WTC11 (cell line): ENCODE measurements around the gene ACYP1. TPM values are rescaled to one million over a fixed set of nuclear protein-coding genes. Genes with fewer than 3 reads are reported as not detected.

Experiments used
- ATAC-seq: fragments of 200-7000 bp; cut with Tn5 transposase; 2 replicates; pipeline ENCODE4 v1.10.0; 2021; ENCODE audit warnings: mild to moderate bottlenecking, moderate library complexity
- CTCF ChIA-PET: fragments of 300-600 bp; sonication (Branson Sonifier 250); formaldehyde crosslinking; loops from one replicate; lab custom pipeline; 2021; ENCODE audit warnings: antibody characterized with exemption; lab: Charles Lee
- POLR2A ChIA-PET: fragments of 350-600 bp; sonication (Branson Sonifier 250); formaldehyde crosslinking; loops from one replicate; lab custom pipeline; 2021; ENCODE audit warnings: antibody characterized with exemption; lab: Charles Lee
- DNase-seq: peaks from one replicate; pipeline ENCODE4 v3.0.0; 2021; ENCODE audit warnings: low spot score
- H3K27ac Mint-ChIP-seq: 2 replicates; pipeline ENCODE4 v1.8.0; 2021; ENCODE audit warnings: mixed read lengths
- H3K27me3 Mint-ChIP-seq: 2 replicates; pipeline ENCODE4 v1.8.0; 2021; ENCODE audit warnings: low read depth, mild to moderate bottlenecking, moderate library complexity, mixed read lengths
- H3K36me3 Mint-ChIP-seq: 2 replicates; pipeline ENCODE4 v1.8.0; 2021; ENCODE audit warnings: mixed read lengths
- H3K4me1 Mint-ChIP-seq: 2 replicates; pipeline ENCODE4 v1.8.0; 2022; ENCODE audit warnings: mixed read lengths
- H3K4me3 Mint-ChIP-seq: 2 replicates; pipeline ENCODE4 v1.8.0; 2021; ENCODE audit warnings: mild to moderate bottlenecking, moderate library complexity, mixed read lengths
- H3K9me3 Mint-ChIP-seq: 2 replicates; pipeline ENCODE4 v1.8.0; 2021; ENCODE audit warnings: mixed read lengths
- CBFB ChIP-seq: sonication (generic); formaldehyde crosslinking; IDR thresholded peaks from 2 replicates; pipeline ENCODE4 v1.8.1; 2022; ENCODE audit warnings: mild to moderate bottlenecking, low read depth, missing genetic modification reagents
- E2F4 ChIP-seq: sonication (generic); formaldehyde crosslinking; IDR thresholded peaks from 2 replicates; pipeline ENCODE4 v1.8.1; 2022; ENCODE audit warnings: low read depth, mild to moderate bottlenecking, moderate library complexity, missing genetic modification reagents, borderline replicate concordance
- FOXK1 ChIP-seq: sonication (generic); formaldehyde crosslinking; IDR thresholded peaks from 2 replicates; pipeline ENCODE4 v1.8.0; 2022; ENCODE audit warnings: mild to moderate bottlenecking, moderate library complexity, missing genetic modification reagents
- FOXP1 ChIP-seq: sonication (generic); formaldehyde crosslinking; IDR thresholded peaks from 2 replicates; pipeline ENCODE4 v1.8.0; 2022; ENCODE audit warnings: missing genetic modification reagents, mild to moderate bottlenecking, moderate library complexity, borderline replicate concordance
- HMGA2 ChIP-seq: fragments of 250-450 bp; sonication (Bioruptor Pico); IDR thresholded peaks from 2 replicates; pipeline ENCODE4 v1.4.0; 2021; ENCODE audit warnings: mild to moderate bottlenecking, moderate library complexity
- HMGXB4 ChIP-seq: sonication (generic); formaldehyde crosslinking; IDR thresholded peaks from 2 replicates; pipeline ENCODE4 v1.8.1; 2023; ENCODE audit warnings: mild to moderate bottlenecking, moderate library complexity, missing genetic modification reagents
- JUN ChIP-seq: sonication (generic); formaldehyde crosslinking; IDR thresholded peaks from 2 replicates; pipeline ENCODE4 v1.8.0; 2023; ENCODE audit warnings: mild to moderate bottlenecking, missing genetic modification reagents
- MXD4 ChIP-seq: fragments of 250-450 bp; sonication (Bioruptor Pico); IDR thresholded peaks from 2 replicates; pipeline ENCODE4 v1.8.0; 2021; ENCODE audit warnings: mild to moderate bottlenecking, moderate library complexity, borderline replicate concordance
- SOX15 ChIP-seq: fragments of 250-450 bp; sonication (Bioruptor Pico); IDR thresholded peaks from 2 replicates; pipeline ENCODE4 v1.9.0; 2021; ENCODE audit warnings: mild to moderate bottlenecking
- ZNF219 ChIP-seq: sonication (generic); formaldehyde crosslinking; IDR thresholded peaks from 2 replicates; pipeline ENCODE4 v1.8.0; 2023; ENCODE audit warnings: missing genetic modification reagents, mild to moderate bottlenecking, borderline replicate concordance
- ZNF425 ChIP-seq: fragments of 250-450 bp; sonication (Bioruptor Pico); conservative IDR thresholded peaks from 2 replicates; pipeline ENCODE4 v1.9.0; 2021; ENCODE audit warnings: mild to moderate bottlenecking
- ZNF671 ChIP-seq: fragments of 250-450 bp; sonication (Bioruptor Pico); IDR thresholded peaks from 2 replicates; pipeline ENCODE4 v1.8.0; 2021; ENCODE audit warnings: mild to moderate bottlenecking
- total RNA-seq: library from RNA; stranded (reverse); gene quantifications from 3 replicates; pipeline ENCODE4 v1.2.3, GENCODE V29; 2021

The ACYP1 gene
- total RNA-seq, 1 experiment from 2014 or later = 26.6 TPM

GRCh38 chr14:75003250-75004027 lies 60.4 kb downstream of the ACYP1 start:
- TF ChIP-seq CBFB (CRISPR knock-in tag) (no peak), ZNF425 (CRISPR knock-in tag) (no peak), E2F4 (no peak), SOX15 (CRISPR knock-in tag) (no peak), HMGA2 (no peak), HMGXB4 (no peak), ZNF671 (no peak), ZNF219 (CRISPR knock-in tag) (no peak), JUN (CRISPR knock-in tag) (no peak), FOXP1 (CRISPR knock-in tag) (no peak), FOXK1 (CRISPR knock-in tag) (no peak), MXD4 (CRISPR knock-in tag) (no peak)
- Mint-ChIP-seq H3K9me3 (peaks cover 4% of the 10 kb centered on the region), H3K27ac (peak overlapping the region; percentile 39; the same call in 1 of the 2 replicates), H3K4me1 (peaks cover 13% of the 10 kb centered on the region), H3K36me3 (peaks cover 33% of the 10 kb centered on the region), H3K27me3 (no peaks in the 10 kb centered on the region), H3K4me3 (peak overlapping the region; percentile 90)
- no peak for ATAC-seq
- POLR2A ChIA-PET = interaction anchor here (0.8 kb wide), 1 partner anchor 11 kb away, joined by 3 read pairs; no protein-coding TSS in a partner anchor
- no peak for DNase-seq
- CTCF ChIA-PET = interaction anchor here (0.6 to 3.2 kb wide), 7 partner anchors 48 to 655 kb away, joined by 3 to 22 read pairs (median 5); partner anchors contain the start of genes ACYP1, PGF and RPS6KL1

Other genes starting within 250 kb of the ACYP1 start
- 0.04 to 0.27 TPM in 2 of 3 replicates, not detected in the other for gene PROX2, start 187.9 kb downstream of the ACYP1 start, total RNA-seq
- 112 to 121 TPM (median 119 TPM) in 3 replicates for gene DLST, start 182.1 kb downstream of the ACYP1 start, total RNA-seq
- 10.6 to 12.6 TPM (median 12.2 TPM) in 3 replicates for gene RPS6KL1, start 140.8 kb downstream of the ACYP1 start, total RNA-seq
- gene PGF, start 108.4 kb downstream of the ACYP1 start, total RNA-seq = 5.0 to 6.7 TPM (median 6.5 TPM) in 3 replicates
- 46.0 to 50.7 TPM (median 50.5 TPM) in 3 replicates for gene EIF2B2, start 61.1 kb downstream of the ACYP1 start, total RNA-seq
- gene MLH3, start 12.6 kb downstream of the ACYP1 start, total RNA-seq = 16.7 to 18.3 TPM (median 18.2 TPM) in 3 replicates
- gene ZC2HC1C, start 5.6 kb upstream of the ACYP1 start, total RNA-seq = 1.3 to 1.8 TPM (median 1.6 TPM) in 3 replicates
- gene NEK9, start 63.0 kb upstream of the ACYP1 start, total RNA-seq = 50.8 to 60.5 TPM (median 59.1 TPM) in 3 replicates
- 214 to 234 TPM (median 220 TPM) in 3 replicates for gene TMED10, start 112.6 kb upstream of the ACYP1 start, total RNA-seq
- gene FOS, start 214.8 kb upstream of the ACYP1 start, total RNA-seq = 23.9 to 57.4 TPM (median 50.8 TPM) in 3 replicates